Measurements from ENCODE around the gene CHST12.
"Not testable (repeated sequence)": the region's sequence is repeated elsewhere in the genome, so short reads cannot be mapped to it uniquely, and the experiment has no call there.

CHST12 gene

GRCh38 chr7:2462731-2463130 lies 59.3 kb downstream of the CHST12 start:
- no peak for TF ChIP-seq CTCF (IDR thresholded peaks at IDR 0.05; ENCODE audit: insufficient read depth, low read depth, low read length, missing control alignments)
- no peak overlapping the region for H3K4me3 ChIP-seq (ENCODE audit: low read length)
- DNase-seq (ENCODE audit: low read depth): no peak

GRCh38 chr7:2465928-2466327 lies 62.5 kb downstream of the CHST12 start:
- DNase-seq (ENCODE audit: low read depth): no peak
- TF ChIP-seq CTCF (IDR thresholded peaks at IDR 0.05; ENCODE audit: insufficient read depth, low read depth, low read length, missing control alignments): no peak
- H3K4me3 ChIP-seq (ENCODE audit: low read length): no peak overlapping the region

- no peak overlapping the region for H3K4me3 ChIP-seq (ENCODE audit: low read length)
- no peak for TF ChIP-seq CTCF (IDR thresholded peaks at IDR 0.05; ENCODE audit: insufficient read depth, low read depth, low read length, missing control alignments)
- no peak for DNase-seq (ENCODE audit: low read depth)
Measured at GRCh38 chr7:2466675-2467074, 63.3 kb downstream of the CHST12 start.

- TF ChIP-seq CTCF (IDR thresholded peaks at IDR 0.05; ENCODE audit: insufficient read depth, low read depth, low read length, missing control alignments): no peak
- H3K4me3 ChIP-seq (ENCODE audit: low read length): no peak overlapping the region
- no peak for DNase-seq (ENCODE audit: low read depth)
Measured at GRCh38 chr7:2468227-2468626, 64.8 kb downstream of the CHST12 start.

- not testable (repeated sequence) for H3K4me3 ChIP-seq (ENCODE audit: low read length); DNase-seq (ENCODE audit: low read depth)
Measured at GRCh38 chr7:2469460-2470203, 66.2 kb downstream of the CHST12 start.

- no peak overlapping the region for H3K4me3 ChIP-seq (ENCODE audit: low read length)
- DNase-seq (ENCODE audit: low read depth): no peak
- TF ChIP-seq CTCF (IDR thresholded peaks at IDR 0.05; ENCODE audit: insufficient read depth, low read depth, low read length, missing control alignments): no peak
Measured at GRCh38 chr7:2470204-2471021, 67.0 kb downstream of the CHST12 start.

GRCh38 chr7:2471022-2471329 lies 67.6 kb downstream of the CHST12 start:
- TF ChIP-seq CTCF (IDR thresholded peaks at IDR 0.05; ENCODE audit: insufficient read depth, low read depth, low read length, missing control alignments): no peak
- DNase-seq (ENCODE audit: low read depth): peak; percentile 88
- no peak overlapping the region for H3K4me3 ChIP-seq (ENCODE audit: low read length)

All from epithelial cell of esophagus (primary cell).